ENCODE results near the gene MAML3. TPM values are rescaled to one million over a fixed set of nuclear protein-coding genes. Genes with fewer than 3 reads are reported as not detected.

MAML3 gene
- total and polyA plus RNA-seq, 12 donors: 1.1 to 4.6 (median 2.6) TPM

DNA sequence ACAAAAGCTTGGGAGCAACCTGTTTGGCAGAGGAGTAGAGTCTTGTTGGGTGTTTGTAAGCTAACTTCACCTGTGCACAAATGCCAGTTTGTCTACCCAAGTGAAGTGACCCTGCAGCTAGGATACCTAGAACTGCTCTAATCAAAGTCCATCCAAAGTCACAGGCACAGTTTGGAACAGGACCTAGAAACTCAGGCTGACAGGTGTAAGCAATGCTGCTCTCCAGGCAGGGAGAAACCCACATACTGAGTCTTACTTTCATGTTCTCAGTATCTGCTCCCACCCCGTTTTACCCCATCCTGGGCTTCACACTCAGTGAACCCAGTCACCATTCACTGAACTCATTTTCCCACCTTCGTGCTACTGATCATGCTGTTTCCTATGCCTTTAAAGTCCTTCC is 40.3 kb downstream of the MAML3 start:
- Histone ChIP-seq H3K27me3 (no peaks in the 10 kb centered on the region), H3K27ac (no peak overlapping the region), H3K4me1 (peaks cover 0 to 18% (median 0%) of the 10 kb centered on the region in 9 donors), H3K9me3 (no peaks in the 10 kb centered on the region), H3K4me3 (no peak overlapping the region), H3K36me3 (no peaks in the 10 kb centered on the region)
- intact Hi-C loops (cut with DNase I): no loop called here
- no peak for TF ChIP-seq CTCF (IDR thresholded peaks at IDR 0.05)
- ATAC-seq: no peak
- 87 to 93% methylated on average over 2 of the region's 2 CpGs for WGBS, 2 donors
- no peak for DNase-seq

DNA sequence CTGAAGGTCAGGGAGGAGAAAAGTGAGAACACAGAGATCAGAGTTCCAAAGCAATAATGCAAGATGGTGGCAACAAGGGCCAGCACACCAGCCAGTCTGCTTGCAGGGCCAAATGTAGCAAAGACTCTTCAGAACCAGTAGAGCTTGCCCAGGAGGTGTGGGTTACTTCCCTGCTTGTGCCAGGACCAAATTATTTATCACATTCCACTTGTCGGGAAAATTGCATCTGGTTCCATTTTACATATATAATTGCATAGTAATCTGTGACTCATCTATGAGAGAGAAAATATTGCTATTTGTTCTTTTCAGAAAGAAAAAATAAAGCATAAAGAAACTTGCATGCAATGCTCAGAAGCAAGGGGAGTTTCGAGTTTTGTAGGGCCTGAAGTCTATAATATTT is 41.4 kb downstream of the MAML3 start:
- no peak overlapping the region for H3K27ac ChIP-seq
- no peak for TF ChIP-seq CTCF (IDR thresholded peaks at IDR 0.05)
- ATAC-seq: no peak
- no peaks in the 10 kb centered on the region for H3K27me3 ChIP-seq
- intact Hi-C loops (cut with DNase I): no loop called here
- H3K9me3 ChIP-seq: no peaks in the 10 kb centered on the region
- no peak overlapping the region for H3K4me3 ChIP-seq
- 84 to 86% methylated on average over 2 of the region's 2 CpGs for WGBS, 2 donors
- peaks cover 0 to 20% (median 0%) of the 10 kb centered on the region in 9 donors for H3K4me1 ChIP-seq
- H3K36me3 ChIP-seq: no peaks in the 10 kb centered on the region
- no peak for DNase-seq

GRCh38 chr4:140111256-140111655 is 42.7 kb downstream of the MAML3 start:
- no peak for TF ChIP-seq CTCF (IDR thresholded peaks at IDR 0.05)
- H3K36me3 ChIP-seq: no peaks in the 10 kb centered on the region
- no peaks in the 10 kb centered on the region for H3K27me3 ChIP-seq
- WGBS, 2 donors: 93 to 95% methylated on average over 1 of the region's 1 CpG
- ATAC-seq (no peak), DNase-seq (no peak)
- H3K27ac ChIP-seq: no peak overlapping the region
- no peak overlapping the region for H3K4me3 ChIP-seq
- intact Hi-C loops (cut with DNase I): no loop called here
- H3K4me1 ChIP-seq: peaks cover 0 to 15% (median 0%) of the 10 kb centered on the region in 9 donors
- no peaks in the 10 kb centered on the region for H3K9me3 ChIP-seq

DNA sequence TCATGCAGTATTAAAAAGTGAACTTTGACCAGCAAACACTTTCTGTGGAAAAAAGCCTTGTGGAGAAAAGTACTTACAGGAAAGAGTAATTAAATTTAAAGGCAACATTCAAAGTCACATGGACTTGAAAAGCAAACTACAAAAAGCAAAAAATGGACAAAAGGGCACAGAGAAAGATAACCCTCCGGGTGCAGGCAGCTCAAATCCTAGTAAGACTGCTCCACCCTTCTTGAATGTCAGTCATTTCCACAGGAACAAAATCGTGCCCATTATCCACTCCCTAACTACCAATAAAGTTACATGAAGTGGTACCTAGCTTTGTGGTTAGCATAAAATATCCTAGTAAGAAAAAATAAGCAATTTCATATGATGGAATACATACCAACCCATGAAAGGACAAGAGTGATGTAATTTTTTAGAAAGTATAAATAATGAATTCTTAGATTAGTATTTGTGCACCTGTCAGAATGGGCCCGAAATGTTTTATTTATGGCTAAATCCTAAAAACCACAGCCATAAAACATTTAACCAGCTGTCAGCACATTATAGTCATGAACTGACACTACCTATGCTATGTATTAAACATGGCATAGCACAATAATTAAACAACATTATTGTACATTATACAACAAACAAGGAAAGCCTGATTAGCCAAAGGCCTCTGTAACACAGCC is 43.3 kb downstream of the MAML3 start:
- intact Hi-C loops (cut with DNase I): no loop called here
- 82 to 86% methylated on average over 3 of the region's 3 CpGs for WGBS, 2 donors
- DNase-seq: no peak

More for the DNA sequence above, 43.3 kb downstream of the MAML3 start:
- Histone ChIP-seq H3K4me1 (peaks cover 0 to 13% (median 0%) of the 10 kb centered on the region in 9 donors), H3K4me3 (no peak overlapping the region), H3K36me3 (no peaks in the 10 kb centered on the region), H3K9me3 (no peaks in the 10 kb centered on the region), H3K27me3 (no peaks in the 10 kb centered on the region), H3K27ac (no peak overlapping the region)
- ATAC-seq: no peak
- TF ChIP-seq CTCF (IDR thresholded peaks at IDR 0.05): no peak

All from heart right ventricle (tissue), 16 donors.